ENCODE measurements around the gene CCDC170. TPM values are rescaled to one million over a fixed set of nuclear protein-coding genes. Genes with fewer than 3 reads are reported as not detected.

CCDC170 gene
- total and polyA plus RNA-seq, 2 of the 8 experiments (the other 6 are each of a cell fraction or from before 2014, with no cell fraction given) = 0.06 to 0.09 TPM

DNA sequence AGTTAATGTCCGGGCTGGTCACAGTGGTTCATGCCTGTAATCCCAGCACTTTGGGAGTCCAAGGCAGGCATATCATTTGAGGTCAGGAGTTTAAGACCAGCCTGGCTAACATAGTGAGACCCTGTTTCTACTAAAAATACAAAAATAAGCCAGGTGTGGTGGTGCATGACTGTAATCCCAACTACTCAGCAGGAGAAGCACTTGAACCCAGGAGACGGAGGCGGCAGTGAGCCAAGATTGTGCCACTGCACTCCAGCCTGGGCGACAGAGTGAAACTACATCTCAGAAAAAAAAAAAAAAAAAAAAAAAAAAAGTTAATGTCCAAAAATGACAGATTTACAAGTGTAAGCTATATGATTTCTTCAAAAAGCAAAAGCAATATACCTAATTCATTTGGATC is 124.9 kb downstream of the CCDC170 start:
- Histone ChIP-seq H3K9me3 (ENCODE audit: insufficient read depth in 2 of 2, low read depth in 1 of 2, low read length in 1 of 2) (no peaks in the 10 kb centered on the region), H2AFZ (ENCODE audit: low read length) (no peak overlapping the region), H4K91ac (replicated peaks; ENCODE audit: insufficient read length, low read length) (no peak overlapping the region), H3K27me3 (replicated peaks in 1 of 4; ENCODE audit: control insufficient read depth in 3 of 4, extremely low read depth in 1 of 4, insufficient read depth in 3 of 4, low read length in 3 of 4) (no peaks in the 10 kb centered on the region), H3K4ac (replicated peaks; ENCODE audit: insufficient read length, low read depth, low read length) (no peak overlapping the region), H3K79me1 (ENCODE audit: low read depth, low read length) (no peaks in the 10 kb centered on the region), H4K5ac (ENCODE audit: insufficient read length, low read depth, low read length) (no peak overlapping the region), H3K27ac (ENCODE audit: low read depth, low read length) (no peak overlapping the region), H4K20me1 (replicated peaks in 1 of 2; ENCODE audit: control insufficient read depth in 1 of 2, insufficient read depth in 2 of 2, low read length in 2 of 2) (no peaks in the 10 kb centered on the region), H3K9ac (replicated peaks in 1 of 4; ENCODE audit: extremely low read depth in 1 of 4, low read depth in 3 of 4, low read length in 3 of 4) (no peak overlapping the region), H3K4me1 (replicated peaks in 1 of 4; ENCODE audit: control insufficient read depth in 3 of 4, insufficient read depth in 4 of 4, low read length in 3 of 4) (peaks cover 2 to 12% (median 8%) of the 10 kb centered on the region in 4 experiments; a peak in 6 of 7 replicates), H3K18ac (ENCODE audit: extremely low read depth, low read length) (no peak overlapping the region), H3K79me2 (ENCODE audit: control insufficient read depth in 1 of 2, insufficient read depth in 2 of 2, low read length in 2 of 2) (no peaks in the 10 kb centered on the region), H2BK15ac (ENCODE audit: low read length) (no peak overlapping the region), H3K4me2 (ENCODE audit: insufficient read depth in 1 of 2, low read depth in 2 of 2, low read length in 2 of 2) (no peak overlapping the region), H4K8ac (ENCODE audit: extremely low read depth, insufficient read depth, low read length) (no peak overlapping the region), H2AK5ac (ENCODE audit: low read depth, low read length) (no peak overlapping the region), H3K14ac (ENCODE audit: insufficient read length) (no peak overlapping the region), H2BK120ac (replicated peaks; ENCODE audit: low read depth, low read length) (no peak overlapping the region), H3K56ac (replicated peaks; ENCODE audit: insufficient read length, low read depth, low read length) (no peak overlapping the region), H2BK20ac (ENCODE audit: low read length) (no peak overlapping the region), H3K36me3 (ENCODE audit: control insufficient read depth in 2 of 4, insufficient read depth in 4 of 4, low read length in 3 of 4) (no peaks in the 10 kb centered on the region), H3K23me2 (ENCODE audit: low read depth, low read length) (no peaks in the 10 kb centered on the region; the same call in 1 of the 2 replicates), H3K23ac (ENCODE audit: insufficient read length) (no peak overlapping the region), H3K4me3 (ENCODE audit: extremely low read depth in 1 of 4, insufficient read depth in 2 of 4, low read depth in 3 of 4, low read length in 4 of 4) (no peak overlapping the region), H2BK5ac (ENCODE audit: low read depth, low read length) (no peak overlapping the region), H2BK12ac (ENCODE audit: low read depth, low read length) (no peak overlapping the region)
- no peak for DNase-seq (ENCODE audit: low read depth in 1 of 2, low spot score in 2 of 2)
- no peak for FAIRE-seq
- CTCF ChIA-PET (ENCODE audit: partially characterized antibody) = interaction anchor here (0.7 kb wide), 1 partner anchor 23 kb away, joined by 3 read pairs; no protein-coding TSS in a partner anchor
- TF ChIP-seq POLR2AphosphoS5 (IDR thresholded peaks at IDR 0.05; ENCODE audit: low read depth, low read length) = no peak
- TF ChIP-seq HDAC2 (IDR thresholded peaks at IDR 0.05; ENCODE audit: borderline replicate concordance in 1 of 2, low read depth in 2 of 2, low read length in 2 of 2) = no peak
- TF ChIP-seq CEBPB (IDR thresholded peaks at IDR 0.05; ENCODE audit: low read depth, low read length) = no peak
- no peak for TF ChIP-seq SIRT6 (IDR thresholded peaks at IDR 0.05; ENCODE audit: low read length)
- no peak for TF ChIP-seq EZH2 (IDR thresholded peaks at IDR 0.05; ENCODE audit: low read depth, low read length, severe bottlenecking)
- TF ChIP-seq SP2 (IDR thresholded peaks at IDR 0.05; ENCODE audit: low read length) = no peak
- 63% methylated on average over 3 of the region's 4 CpGs; no CpG with 5 or more reads in 1 of the 2 experiments for WGBS, 2 experiments (ENCODE audit: extremely low coverage in 1 of 2, insufficient coverage in 1 of 2, insufficient read length in 1 of 2, insufficient replicate concordance in 2 of 2, low coverage in 1 of 2, low lambda C conversion rate in 2 of 2, missing lambda C conversion rate in 1 of 2)
- POLR2A ChIA-PET (ENCODE audit: partially characterized antibody) = no interaction called here
